Activated T-cell treated with anti-CD3 and anti-CD28 coated beads, Interleukin-2, amount 50 U/mL, for 4 hours (primary cell): ENCODE measurements around the gene ZNF546. TPM values are rescaled to one million over a fixed set of nuclear protein-coding genes. Genes with fewer than 3 reads are reported as not detected.
A peak's percentile ranks its signal among the peaks of the same experiment; 100 is the strongest.
"Not testable (repeated sequence)": the region's sequence is repeated elsewhere in the genome, so short reads cannot be mapped to it uniquely, and the experiment has no call there.

Source experiments
- ATAC-seq, 2 donors: fragments of 200-7000 bp; cut with Tn5 transposase; one replicate each; pipeline ENCODE4 v1.10.0; 2021
- DNase-seq: peaks from one replicate; pipeline ENCODE4 v3.0.0-alpha.2; 2020
- H3K27me3 Mint-ChIP-seq: one replicate; pipeline ENCODE4 v1.8.0; 2021; ENCODE audit warnings: low read depth, mixed read lengths
- H3K36me3 Mint-ChIP-seq: one replicate; pipeline ENCODE4 v1.8.0; 2022; ENCODE audit warnings: mixed read lengths; ENCODE audit not compliant: insufficient read depth
- H3K4me1 Mint-ChIP-seq: one replicate; pipeline ENCODE4 v1.8.0; 2021; ENCODE audit warnings: low read depth, mixed read lengths
- H3K4me3 Mint-ChIP-seq: one replicate; pipeline ENCODE4 v1.8.0; 2021; ENCODE audit warnings: mild to moderate bottlenecking, moderate library complexity, mixed read lengths
- H3K9me3 Mint-ChIP-seq: one replicate; pipeline ENCODE4 v1.8.0; 2021; ENCODE audit warnings: mixed read lengths
- total RNA-seq, 3 donors: library from RNA; stranded (reverse); gene quantifications; one replicate each; pipeline ENCODE4 v1.2.1, GENCODE V29; 2021

ZNF546 gene
- total RNA-seq, 3 donors from 2014 or later = 2.2 to 2.8 (median 2.6) TPM

- ATAC-seq (peak; percentile 49 to 51), DNase-seq (no peak)
- Mint-ChIP-seq H3K4me1 (peaks cover 41% of the 10 kb centered on the region), H3K9me3 (peaks cover 4% of the 10 kb centered on the region), H3K27me3 (no peaks in the 10 kb centered on the region), H3K4me3 (peak overlapping the region; percentile 93), H3K36me3 (peaks cover 9% of the 10 kb centered on the region)
Observed at GRCh38 chr19:39997638-39998216, 867 bp downstream of the ZNF546 start.

DNA sequence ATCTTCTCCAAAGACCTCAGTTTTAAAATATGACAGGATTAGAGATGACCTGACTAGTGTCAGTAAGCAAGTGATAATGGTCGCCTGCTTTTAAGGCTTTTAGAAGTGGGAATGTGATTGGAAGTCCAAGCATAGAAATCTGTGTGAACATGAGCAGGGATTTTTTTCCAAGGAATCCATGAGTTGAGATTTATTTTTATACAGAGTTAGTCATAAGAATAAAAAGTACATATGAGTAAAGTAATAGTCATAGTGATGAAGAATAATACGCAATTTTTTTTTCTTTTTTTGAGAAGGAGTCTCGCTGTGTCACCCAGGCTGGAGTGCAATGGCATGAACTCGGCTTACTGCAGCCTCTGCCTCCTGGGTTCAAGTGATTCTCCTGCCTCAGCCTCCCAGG is 1.6 kb downstream of the ZNF546 start:
- ATAC-seq (no peak), DNase-seq (no peak)
- Mint-ChIP-seq H3K36me3 (peaks cover 6% of the 10 kb centered on the region), H3K27me3 (no peaks in the 10 kb centered on the region), H3K4me3 (peak overlapping the region; percentile 93), H3K4me1 (peaks cover 37% of the 10 kb centered on the region), H3K9me3 (no peaks in the 10 kb centered on the region)

GRCh38 chr19:40005691-40006272 is 8.9 kb downstream of the ZNF546 start:
- peaks cover 39% of the 10 kb centered on the region for H3K36me3 Mint-ChIP-seq
- H3K4me3 Mint-ChIP-seq = no peak overlapping the region
- H3K27me3 Mint-ChIP-seq = no peaks in the 10 kb centered on the region
- ATAC-seq (no peak), DNase-seq (no peak)
- H3K4me1 Mint-ChIP-seq = peaks cover 2% of the 10 kb centered on the region
- peaks cover 11% of the 10 kb centered on the region for H3K9me3 Mint-ChIP-seq

DNA sequence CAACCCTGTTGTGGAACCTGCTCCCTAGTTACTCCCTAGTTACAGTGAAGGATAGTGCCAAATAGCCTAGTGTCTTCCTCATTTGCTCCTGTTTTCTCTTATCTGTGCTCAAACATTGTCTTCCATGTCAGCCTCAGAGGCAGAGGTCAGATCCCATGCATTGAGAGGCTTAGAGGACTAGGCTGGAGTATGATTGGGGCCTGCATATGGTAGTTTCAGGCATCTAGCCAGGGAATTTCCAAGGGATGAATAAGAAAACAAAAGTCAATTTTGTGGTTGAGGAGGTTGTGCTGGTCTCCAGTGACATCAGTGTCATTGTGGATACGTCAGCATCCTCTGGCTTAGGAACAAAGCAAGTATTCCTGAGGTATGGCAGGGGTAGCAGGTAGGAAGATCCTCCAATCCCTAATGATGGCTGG is 9.4 kb downstream of the ZNF546 start:
- Mint-ChIP-seq H3K4me3 (no peak overlapping the region), H3K4me1 (peaks cover 2% of the 10 kb centered on the region), H3K27me3 (no peaks in the 10 kb centered on the region), H3K36me3 (peaks cover 41% of the 10 kb centered on the region), H3K9me3 (peaks cover 11% of the 10 kb centered on the region)
- DNase-seq (no peak), ATAC-seq (no peak)

DNA sequence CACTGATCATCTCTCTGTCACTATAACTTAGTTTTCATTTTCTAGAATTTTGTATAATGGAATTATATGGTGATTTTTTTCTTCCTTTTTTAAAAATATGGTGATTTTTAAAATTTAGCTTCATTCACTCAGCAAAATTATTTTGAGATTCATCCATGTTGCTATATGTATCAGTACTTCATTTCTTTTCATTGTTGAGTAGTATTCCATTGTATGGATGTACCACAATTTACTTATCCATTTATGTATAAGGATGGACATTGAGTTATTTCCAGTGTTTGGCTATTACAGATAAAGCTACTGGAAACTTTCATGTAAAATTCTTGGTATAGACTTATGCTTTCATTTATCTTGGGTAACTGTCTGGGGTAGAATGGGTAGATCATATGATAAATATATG is 12.8 kb downstream of the ZNF546 start:
- peaks cover 2% of the 10 kb centered on the region for H3K4me1 Mint-ChIP-seq
- H3K4me3 Mint-ChIP-seq = no peak overlapping the region
- H3K9me3 Mint-ChIP-seq = peaks cover 40% of the 10 kb centered on the region
- H3K27me3 Mint-ChIP-seq = no peaks in the 10 kb centered on the region
- no peak for DNase-seq
- peaks cover 69% of the 10 kb centered on the region for H3K36me3 Mint-ChIP-seq
- no peak for ATAC-seq

DNA sequence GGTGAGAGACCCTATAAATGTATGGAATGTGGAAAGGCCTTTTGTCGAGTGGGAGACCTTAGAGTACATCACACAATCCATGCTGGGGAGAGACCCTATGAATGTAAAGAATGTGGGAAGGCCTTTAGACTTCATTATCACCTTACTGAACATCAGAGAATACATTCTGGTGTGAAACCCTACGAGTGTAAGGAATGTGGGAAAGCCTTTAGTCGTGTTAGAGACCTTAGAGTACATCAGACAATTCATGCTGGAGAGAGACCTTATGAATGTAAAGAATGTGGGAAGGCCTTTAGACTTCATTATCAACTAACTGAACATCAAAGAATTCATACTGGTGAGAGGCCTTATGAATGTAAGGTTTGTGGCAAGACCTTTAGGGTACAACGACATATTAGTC is 17.1 kb downstream of the ZNF546 start:
- H3K27me3 Mint-ChIP-seq = no peaks in the 10 kb centered on the region
- H3K36me3 Mint-ChIP-seq = peaks cover 47% of the 10 kb centered on the region
- no peaks in the 10 kb centered on the region for H3K4me1 Mint-ChIP-seq
- ATAC-seq = no peak
- DNase-seq = no peak
- H3K4me3 Mint-ChIP-seq = no peak overlapping the region
- peaks cover 49% of the 10 kb centered on the region for H3K9me3 Mint-ChIP-seq

DNA sequence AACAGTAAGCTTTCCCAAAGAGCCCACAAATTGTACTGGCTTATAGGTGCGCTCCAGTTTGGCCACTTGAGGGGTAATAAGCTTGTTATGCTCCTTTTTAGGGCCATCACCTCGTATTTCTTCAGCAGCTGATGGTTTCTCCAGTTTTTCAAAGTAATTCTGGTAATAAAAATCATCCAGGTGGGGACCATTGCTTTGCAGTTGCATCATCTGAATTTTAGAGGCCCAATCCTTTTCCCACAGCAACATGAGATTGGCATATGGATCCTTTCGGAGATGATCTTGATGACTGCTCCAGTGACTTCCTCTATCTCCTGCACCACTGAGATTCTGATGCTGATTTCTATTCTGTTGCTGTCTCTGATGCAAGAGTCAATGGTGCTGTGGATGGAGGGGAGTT is 27.1 kb downstream of the ZNF546 start:
- ATAC-seq = no peak
- H3K9me3 Mint-ChIP-seq = peaks cover 57% of the 10 kb centered on the region

DNA sequence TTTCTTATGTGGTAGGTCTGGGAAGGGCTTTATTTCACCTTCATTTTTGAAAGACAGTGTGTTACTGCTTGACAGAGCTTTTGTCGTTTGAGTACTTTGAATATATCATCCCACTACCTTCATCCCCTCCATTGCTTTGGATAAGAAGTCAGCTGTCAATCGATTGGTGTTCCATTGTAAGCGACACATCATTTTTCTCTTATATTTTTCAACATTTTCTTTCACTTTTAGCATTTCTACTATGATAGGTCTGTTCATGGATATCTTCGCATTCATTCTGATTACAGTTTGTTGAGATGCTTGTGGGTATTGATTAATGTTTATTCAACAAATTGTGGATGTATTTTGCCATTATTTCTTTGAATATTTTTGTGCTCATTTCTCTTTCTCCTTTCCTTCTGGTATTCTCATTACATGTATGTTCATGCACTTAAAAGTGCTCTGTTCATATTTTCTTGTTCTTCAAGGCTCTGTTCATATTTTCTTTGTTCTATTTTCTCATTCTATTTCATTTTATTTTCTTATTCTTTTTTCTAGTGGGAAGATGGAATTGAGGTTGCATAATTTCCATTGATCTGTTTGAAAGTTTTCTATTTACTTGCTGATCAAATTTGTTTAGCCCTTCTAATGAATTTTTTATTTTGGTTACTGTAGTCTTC is 29.2 kb downstream of the ZNF546 start:
- no peaks in the 10 kb centered on the region for H3K27me3 Mint-ChIP-seq
- DNase-seq (no peak), ATAC-seq (no peak)
- H3K36me3 Mint-ChIP-seq = peaks cover 9% of the 10 kb centered on the region
- peaks cover 57% of the 10 kb centered on the region for H3K9me3 Mint-ChIP-seq
- H3K4me1 Mint-ChIP-seq = no peaks in the 10 kb centered on the region
- no peak overlapping the region for H3K4me3 Mint-ChIP-seq

More for the DNA sequence above, 27.1 kb downstream of the ZNF546 start:
- Mint-ChIP-seq H3K4me3 (no peak overlapping the region), H3K27me3 (no peaks in the 10 kb centered on the region), H3K36me3 (peaks cover 11% of the 10 kb centered on the region), H3K4me1 (no peaks in the 10 kb centered on the region)
- DNase-seq = no peak

DNA sequence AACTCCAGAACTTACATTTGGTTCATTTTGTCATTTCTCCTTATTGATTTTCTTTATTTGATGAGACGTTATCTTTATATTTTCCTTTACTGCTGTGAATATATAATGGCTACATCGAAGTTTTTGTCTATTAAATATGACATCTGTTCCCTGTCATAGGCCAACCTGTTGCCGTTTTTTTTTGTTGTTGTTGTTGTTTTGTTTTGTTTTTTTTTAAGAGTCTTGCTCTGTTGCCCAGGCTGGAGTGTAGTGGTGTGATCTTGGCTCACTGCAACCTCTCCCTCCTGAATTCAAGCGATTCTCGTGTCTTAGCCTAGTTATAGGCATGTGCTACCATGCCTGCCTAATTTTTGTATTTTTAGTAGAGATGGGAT is 29.7 kb downstream of the ZNF546 start:
- ATAC-seq (no peak), DNase-seq (no peak)
- H3K4me1 Mint-ChIP-seq = no peaks in the 10 kb centered on the region
- no peaks in the 10 kb centered on the region for H3K27me3 Mint-ChIP-seq
- H3K9me3 Mint-ChIP-seq = peaks cover 55% of the 10 kb centered on the region
- no peak overlapping the region for H3K4me3 Mint-ChIP-seq
- H3K36me3 Mint-ChIP-seq = peaks cover 9% of the 10 kb centered on the region

GRCh38 chr19:40033989-40034560 is 37.2 kb downstream of the ZNF546 start:
- H3K36me3 Mint-ChIP-seq = peaks cover 6% of the 10 kb centered on the region
- ATAC-seq (no peak), DNase-seq (no peak)
- no peaks in the 10 kb centered on the region for H3K4me1 Mint-ChIP-seq
- H3K4me3 Mint-ChIP-seq = no peak overlapping the region
- H3K9me3 Mint-ChIP-seq = peaks cover 55% of the 10 kb centered on the region
- H3K27me3 Mint-ChIP-seq = no peaks in the 10 kb centered on the region

- Mint-ChIP-seq H3K27me3 (no peaks in the 10 kb centered on the region), H3K4me1 (no peaks in the 10 kb centered on the region), H3K36me3 (peaks cover 6% of the 10 kb centered on the region), H3K9me3 (peaks cover 51% of the 10 kb centered on the region), H3K4me3 (no peak overlapping the region)
- no peak for DNase-seq
- no peak for ATAC-seq
Observed at GRCh38 chr19:40035996-40036395, 39.1 kb downstream of the ZNF546 start.

DNA sequence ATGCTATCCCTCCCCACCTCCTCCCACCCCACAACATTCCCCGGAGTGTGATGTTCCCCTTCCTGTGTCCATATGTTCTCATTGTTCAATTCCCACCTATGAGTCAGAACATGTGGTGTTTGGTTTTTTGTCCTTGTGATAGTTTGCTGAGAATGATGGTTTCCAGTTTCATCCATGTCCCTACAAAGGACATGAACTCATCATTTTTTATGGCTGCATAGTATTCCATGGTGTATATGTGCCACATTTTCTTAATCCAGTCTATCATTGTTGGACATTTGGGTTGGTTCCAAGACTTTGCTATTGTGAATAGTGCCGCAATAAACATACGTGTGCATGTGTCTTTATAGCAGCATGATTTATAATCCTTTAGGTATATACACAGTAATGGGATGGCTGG is 41.2 kb downstream of the ZNF546 start:
- Mint-ChIP-seq H3K36me3 (peaks cover 13% of the 10 kb centered on the region), H3K9me3 (peaks cover 40% of the 10 kb centered on the region)
- H3K27me3 Mint-ChIP-seq, ATAC-seq, H3K4me3 Mint-ChIP-seq, H3K4me1 Mint-ChIP-seq, DNase-seq: not testable (repeated sequence)

- H3K9me3 Mint-ChIP-seq = peaks cover 35% of the 10 kb centered on the region
- ATAC-seq, DNase-seq, H3K4me1 Mint-ChIP-seq, H3K27me3 Mint-ChIP-seq, H3K4me3 Mint-ChIP-seq: not testable (repeated sequence)
- peaks cover 41% of the 10 kb centered on the region for H3K36me3 Mint-ChIP-seq
Observed at GRCh38 chr19:40041718-40042117, 44.9 kb downstream of the ZNF546 start.

GRCh38 chr19:40053491-40053890 is 56.6 kb downstream of the ZNF546 start:
- Mint-ChIP-seq H3K27me3 (no peaks in the 10 kb centered on the region), H3K4me1 (peaks cover 48% of the 10 kb centered on the region), H3K36me3 (peaks cover 36% of the 10 kb centered on the region), H3K9me3 (peaks cover 9% of the 10 kb centered on the region), H3K4me3 (peak overlapping the region; percentile 17)
- ATAC-seq (no peak), DNase-seq (no peak)

GRCh38 chr19:40054632-40055031 is 57.8 kb downstream of the ZNF546 start:
- ATAC-seq = no peak
- H3K4me3 Mint-ChIP-seq = peak overlapping the region; percentile 99

More at GRCh38 chr19:40054632-40055031, 57.8 kb downstream of the ZNF546 start:
- no peak for DNase-seq
- Mint-ChIP-seq H3K27me3 (peaks cover 1% of the 10 kb centered on the region), H3K9me3 (peaks cover 18% of the 10 kb centered on the region), H3K4me1 (peaks cover 48% of the 10 kb centered on the region), H3K36me3 (peaks cover 30% of the 10 kb centered on the region)
